Measurements from ENCODE around the gene OVCA2. TPM values are rescaled to one million over a fixed set of nuclear protein-coding genes. Genes with fewer than 3 reads are reported as not detected.
A peak's percentile ranks its signal among the peaks of the same experiment; 100 is the strongest.

The OVCA2 gene
- total RNA-seq, 1 experiment from 2014 or later, result 24.6 TPM

GRCh38 chr17:2042933-2043332, 1.1 kb downstream of the OVCA2 start:
- peaks cover 7 to 11% of the 10 kb centered on the region in 2 experiments for H3K4me1 Mint-ChIP-seq
- H3K27ac Mint-ChIP-seq, result no peak overlapping the region
- H3K9me3 Mint-ChIP-seq, result no peaks in the 10 kb centered on the region

More at GRCh38 chr17:2042933-2043332, 1.1 kb downstream of the OVCA2 start:
- no peak overlapping the region for H3K4me2 ChIP-seq (ENCODE audit: insufficient read depth, insufficient read length, low read length)
- no peak overlapping the region for H2BK15ac ChIP-seq (ENCODE audit: low read depth, low read length)
- H3K4ac ChIP-seq (ENCODE audit: low read depth, low read length), result no peak overlapping the region
- no peak overlapping the region for H2BK120ac ChIP-seq (ENCODE audit: low read depth, low read length, poor library complexity, severe bottlenecking)
- H2BK20ac ChIP-seq (ENCODE audit: low read depth, low read length, poor library complexity, severe bottlenecking), result no peak overlapping the region
- no peak overlapping the region for H2BK12ac ChIP-seq (ENCODE audit: insufficient read length, low read depth, low read length)
- TF ChIP-seq, protein P1, sequence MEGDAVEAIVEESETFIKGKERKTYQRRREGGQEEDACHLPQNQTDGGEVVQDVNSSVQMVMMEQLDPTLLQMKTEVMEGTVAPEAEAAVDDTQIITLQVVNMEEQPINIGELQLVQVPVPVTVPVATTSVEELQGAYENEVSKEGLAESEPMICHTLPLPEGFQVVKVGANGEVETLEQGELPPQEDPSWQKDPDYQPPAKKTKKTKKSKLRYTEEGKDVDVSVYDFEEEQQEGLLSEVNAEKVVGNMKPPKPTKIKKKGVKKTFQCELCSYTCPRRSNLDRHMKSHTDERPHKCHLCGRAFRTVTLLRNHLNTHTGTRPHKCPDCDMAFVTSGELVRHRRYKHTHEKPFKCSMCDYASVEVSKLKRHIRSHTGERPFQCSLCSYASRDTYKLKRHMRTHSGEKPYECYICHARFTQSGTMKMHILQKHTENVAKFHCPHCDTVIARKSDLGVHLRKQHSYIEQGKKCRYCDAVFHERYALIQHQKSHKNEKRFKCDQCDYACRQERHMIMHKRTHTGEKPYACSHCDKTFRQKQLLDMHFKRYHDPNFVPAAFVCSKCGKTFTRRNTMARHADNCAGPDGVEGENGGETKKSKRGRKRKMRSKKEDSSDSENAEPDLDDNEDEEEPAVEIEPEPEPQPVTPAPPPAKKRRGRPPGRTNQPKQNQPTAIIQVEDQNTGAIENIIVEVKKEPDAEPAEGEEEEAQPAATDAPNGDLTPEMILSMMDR (conservative IDR thresholded peaks at IDR 0.05), result no peak; the same call in 2 of the 3 replicates
- no peak overlapping the region for H2BK5ac ChIP-seq (ENCODE audit: insufficient read length, low read length)
- no peak overlapping the region for H4K8ac ChIP-seq (replicated peaks; ENCODE audit: insufficient read length, low read depth, low read length)
- H3K23ac ChIP-seq (ENCODE audit: insufficient read length, low read depth, low read length), result no peak overlapping the region
- no peak overlapping the region for H4K5ac ChIP-seq (ENCODE audit: insufficient read length, low read depth, low read length)
- H3K27me3 Mint-ChIP-seq (ENCODE audit: low read depth), result peaks cover 21% of the 10 kb centered on the region
- H3K9me3 ChIP-seq (ENCODE audit: control insufficient read depth, low read depth, low read length), result no peaks in the 10 kb centered on the region
- WGBS (ENCODE audit: extremely low coverage, insufficient read length, low lambda C conversion rate), result no CpG with 5 or more reads among the region's 5 CpGs
- H3K27ac ChIP-seq (ENCODE audit: insufficient read length, low read depth, low read length), result no peak overlapping the region
- H3K79me1 ChIP-seq (ENCODE audit: insufficient read depth, low read depth, low read length, poor library complexity, severe bottlenecking), result no peaks in the 10 kb centered on the region
- no peaks in the 10 kb centered on the region for H3K79me2 ChIP-seq (ENCODE audit: insufficient read depth, low read length)
- no peak overlapping the region for H3K56ac ChIP-seq (ENCODE audit: insufficient read length, low read depth, low read length)
- H3T11ph ChIP-seq (ENCODE audit: low read length), result no peak overlapping the region
- peak overlapping the region; percentile 90 to 92 for H3K4me3 Mint-ChIP-seq
- no peaks in the 10 kb centered on the region for H4K20me1 ChIP-seq (ENCODE audit: control insufficient read depth, insufficient read depth, insufficient read length)
- H3K14ac ChIP-seq (ENCODE audit: insufficient read depth, low read length), result no peak overlapping the region
- H2AK5ac ChIP-seq (ENCODE audit: insufficient read length, low read length), result no peak overlapping the region
- no peak overlapping the region for H3K18ac ChIP-seq (ENCODE audit: insufficient read length, low read depth, low read length)
- peaks cover 7 to 19% (median 13%) of the 10 kb centered on the region in 3 experiments for H3K36me3 Mint-ChIP-seq (ENCODE audit: insufficient read depth in 1 of 3, low read depth in 3 of 3)
- H3K9ac ChIP-seq (ENCODE audit: extremely low read depth, insufficient read length, low read length), result no peak overlapping the region
- no peak overlapping the region for H4K91ac ChIP-seq (ENCODE audit: insufficient read length, low read depth, low read length)
- DNase-seq, result no peak
- no peak overlapping the region for H2AFZ ChIP-seq (ENCODE audit: low read length)
- no peaks in the 10 kb centered on the region for H3K27me3 ChIP-seq (ENCODE audit: insufficient read depth, low read length)
- no peaks in the 10 kb centered on the region for H3K4me1 ChIP-seq (ENCODE audit: insufficient read depth, low read length)
- H3K23me2 ChIP-seq (ENCODE audit: insufficient read length, low read depth, low read length, poor library complexity, severe bottlenecking), result peaks cover 9% of the 10 kb centered on the region

Data from H9 (cell line).